B cell (primary cell): ENCODE measurements around the gene POMT1.

ENCODE experiments used
- CTCF ChIP-seq: fragments of 200-600 bp; IDR thresholded peaks from one replicate; pipeline ENCODE4 v1.8.0; 2022; ENCODE audit warnings: antibody characterized with exemption, mild to moderate bottlenecking
- EZH2 ChIP-seq: IDR thresholded peaks from 2 replicates; pipeline ENCODE4 v1.6.1; 2012; ENCODE audit warnings: borderline replicate concordance, low read depth, mild to moderate bottlenecking, moderate library complexity, low read length; ENCODE audit not compliant: insufficient read depth, poor library complexity, severe bottlenecking

GRCh38 chr9:131521203-131521602 is 18.5 kb downstream of the POMT1 start:
- TF ChIP-seq CTCF (no peak), EZH2 (no peak)
